ENCODE measurements around the gene PLA2G15. TPM values are rescaled to one million over a fixed set of nuclear protein-coding genes. Genes with fewer than 3 reads are reported as not detected.
A peak's percentile ranks its signal among the peaks of the same experiment; 100 is the strongest.

PLA2G15 gene
- polyA plus RNA-seq, 2 of the 4 experiments (the other 2 are of a cell fraction) = 4.8 to 8.7 TPM

- TF ChIP-seq, protein P1, sequence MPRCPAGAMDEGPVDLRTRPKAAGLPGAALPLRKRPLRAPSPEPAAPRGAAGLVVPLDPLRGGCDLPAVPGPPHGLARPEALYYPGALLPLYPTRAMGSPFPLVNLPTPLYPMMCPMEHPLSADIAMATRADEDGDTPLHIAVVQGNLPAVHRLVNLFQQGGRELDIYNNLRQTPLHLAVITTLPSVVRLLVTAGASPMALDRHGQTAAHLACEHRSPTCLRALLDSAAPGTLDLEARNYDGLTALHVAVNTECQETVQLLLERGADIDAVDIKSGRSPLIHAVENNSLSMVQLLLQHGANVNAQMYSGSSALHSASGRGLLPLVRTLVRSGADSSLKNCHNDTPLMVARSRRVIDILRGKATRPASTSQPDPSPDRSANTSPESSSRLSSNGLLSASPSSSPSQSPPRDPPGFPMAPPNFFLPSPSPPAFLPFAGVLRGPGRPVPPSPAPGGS (IDR thresholded peaks at IDR 0.05) = 0 out of 3 replicates have a peak, but pooled peaks have one; percentile 25
- TF ChIP-seq GATA3 (IDR thresholded peaks at IDR 0.05; ENCODE audit: borderline replicate concordance) (peak; percentile 50; the same call in 1 of the 2 replicates), JUN (IDR thresholded peaks at IDR 0.05) (peak in 1 of 2 experiments; percentile 29; a peak in 1 of 5 replicates), RARB (CRISPR knock-in tag; IDR thresholded peaks at IDR 0.05) (no peak), CHD2 (IDR thresholded peaks at IDR 0.05; ENCODE audit: low read length, partially characterized antibody) (no peak), EHMT2 (IDR thresholded peaks at IDR 0.05; ENCODE audit: low read depth) (no peak), NFE2L2 (conservative IDR thresholded peaks at IDR 0.05; ENCODE audit: low read length) (no peak), RCOR1 (IDR thresholded peaks at IDR 0.05; ENCODE audit: low read depth, low read length) (no peak), EHF (CRISPR knock-in tag; IDR thresholded peaks at IDR 0.05) (no peak)
- TF ChIP-seq, protein P2, sequence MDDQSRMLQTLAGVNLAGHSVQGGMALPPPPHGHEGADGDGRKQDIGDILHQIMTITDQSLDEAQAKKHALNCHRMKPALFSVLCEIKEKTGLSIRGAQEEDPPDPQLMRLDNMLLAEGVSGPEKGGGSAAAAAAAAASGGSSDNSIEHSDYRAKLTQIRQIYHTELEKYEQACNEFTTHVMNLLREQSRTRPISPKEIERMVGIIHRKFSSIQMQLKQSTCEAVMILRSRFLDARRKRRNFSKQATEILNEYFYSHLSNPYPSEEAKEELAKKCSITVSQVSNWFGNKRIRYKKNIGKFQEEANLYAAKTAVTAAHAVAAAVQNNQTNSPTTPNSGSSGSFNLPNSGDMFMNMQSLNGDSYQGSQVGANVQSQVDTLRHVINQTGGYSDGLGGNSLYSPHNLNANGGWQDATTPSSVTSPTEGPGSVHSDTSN (IDR thresholded peaks at IDR 0.05) = no peak
Measured at GRCh38 chr16:68265078-68265920, 20.1 kb downstream of the PLA2G15 start (continued).

DNA sequence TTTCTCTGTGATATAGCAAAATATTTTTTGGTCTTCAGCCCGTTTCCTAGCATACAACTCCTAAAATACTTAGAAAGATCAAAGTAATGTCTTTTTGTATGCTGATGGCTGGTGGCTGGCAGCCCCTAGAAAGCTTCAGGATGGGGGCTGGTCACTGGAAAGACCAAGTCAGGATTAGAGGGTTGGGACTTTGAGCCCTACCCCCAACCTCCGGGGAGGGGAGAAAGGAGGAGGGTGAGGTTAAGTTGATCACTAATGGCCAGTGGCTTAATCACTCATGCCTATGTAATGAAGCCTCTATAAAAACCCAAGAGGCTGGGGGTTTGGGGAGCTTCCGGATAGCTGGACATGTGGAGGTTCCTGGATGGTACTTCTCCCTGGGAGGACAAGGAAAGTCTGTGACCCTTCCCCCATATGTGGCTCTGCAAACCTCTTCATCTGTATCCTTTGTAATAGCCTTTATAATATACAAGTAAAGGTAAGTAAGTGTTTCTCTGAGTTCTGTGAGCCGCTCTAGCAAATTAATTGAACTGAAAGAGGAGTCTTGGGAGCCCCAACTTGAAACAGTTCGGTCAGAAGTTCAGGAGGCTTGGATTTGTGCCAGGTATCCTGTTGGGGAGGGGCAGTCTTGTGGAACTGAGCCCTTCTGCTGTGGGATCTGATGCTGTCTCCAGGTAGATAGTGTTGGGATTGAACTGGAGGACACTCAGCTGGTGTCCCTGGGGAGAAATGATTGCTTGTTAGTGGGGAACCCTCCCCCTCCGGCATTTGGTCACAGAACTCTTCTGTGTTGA lies 22.6 kb downstream of the PLA2G15 start:
- H3K4me3 ChIP-seq = no peak overlapping the region
- H3K4me2 ChIP-seq = peak overlapping the region; percentile 45
- H3K9me3 ChIP-seq = no peaks in the 10 kb centered on the region
- no peak for FAIRE-seq
- TF ChIP-seq HDAC2 (IDR thresholded peaks at IDR 0.05) (no peak), CHD4 (IDR thresholded peaks at IDR 0.05; ENCODE audit: borderline replicate concordance) (no peak), RNF2 (IDR thresholded peaks at IDR 0.05; ENCODE audit: borderline replicate concordance, low read depth) (no peak), TFCP2L1 (CRISPR knock-in tag; IDR thresholded peaks at IDR 0.05) (no peak), ZNF302 (CRISPR knock-in tag; IDR thresholded peaks at IDR 0.05) (no peak), ZSCAN20 (CRISPR knock-in tag; IDR thresholded peaks at IDR 0.05) (no peak), EP300 (IDR thresholded peaks at IDR 0.05) (no peak), SMC3 (IDR thresholded peaks at IDR 0.05) (no peak), ZFP36 (IDR thresholded peaks at IDR 0.05; ENCODE audit: borderline replicate concordance, partially characterized antibody) (no peak), MAFK (IDR thresholded peaks at IDR 0.05; ENCODE audit: partially characterized antibody) (no peak)
- ATAC-seq = no peak
- DNase-seq (ENCODE audit: low read depth in 1 of 2, low spot score in 1 of 2) = no peak
- CTCF ChIA-PET = interaction anchor here (0.8 to 1.7 kb wide), 5 partner anchors 12 to 253 kb away, joined by 3 to 4 read pairs (median 3); no protein-coding TSS in a partner anchor
- peaks cover 50% of the 10 kb centered on the region for H3K4me1 ChIP-seq
- WGBS (ENCODE audit: missing lambda C conversion rate) = 82% methylated on average over 6 of the region's 6 CpGs
- H3K27ac ChIP-seq = peak overlapping the region in 1 of 2 experiments; percentile 54; a peak in 3 of 6 replicates
- POLR2A ChIA-PET = no interaction called here

DNA sequence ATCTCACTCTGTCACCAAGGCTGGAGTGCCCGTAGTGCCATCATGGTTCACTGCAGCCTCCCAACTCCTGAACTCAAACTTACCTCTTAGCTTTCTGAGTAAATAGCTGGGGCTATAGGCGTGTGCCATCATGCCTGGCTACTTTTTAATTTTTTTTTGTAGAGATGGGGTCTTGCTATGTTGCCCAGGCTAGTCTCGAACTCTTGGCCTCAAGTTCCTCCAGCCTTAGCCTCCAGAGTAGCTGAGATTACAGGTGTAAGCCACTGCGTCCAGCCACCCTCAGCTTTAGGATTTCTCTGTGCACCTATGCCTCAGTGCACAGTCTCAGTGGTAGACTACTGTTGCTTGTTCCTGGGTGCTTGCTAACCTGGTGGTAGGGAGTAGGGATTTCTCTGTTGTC lies 24.6 kb downstream of the PLA2G15 start:
- CTCF ChIA-PET = interaction anchor here (1.0 to 2.0 kb wide), 5 partner anchors 8 to 41 kb away, joined by 3 to 6 read pairs (median 4); partner anchors contain the start of genes PRMT7 and SLC7A6OS
- no peak for TF ChIP-seq EHMT2 (IDR thresholded peaks at IDR 0.05; ENCODE audit: low read depth)
- TF ChIP-seq NR3C1 (IDR thresholded peaks at IDR 0.05) = no peak
- TF ChIP-seq JUNB (IDR thresholded peaks at IDR 0.05) = no peak
- TF ChIP-seq SMC3 (IDR thresholded peaks at IDR 0.05) = no peak
- no peak for TF ChIP-seq MYC (IDR thresholded peaks at IDR 0.05; ENCODE audit: borderline replicate concordance, low read length)
- no peak for TF ChIP-seq CBX2 (IDR thresholded peaks at IDR 0.05; ENCODE audit: borderline replicate concordance, low read depth)
- no peak for TF ChIP-seq HMGXB4 (CRISPR knock-in tag; IDR thresholded peaks at IDR 0.05; ENCODE audit: borderline replicate concordance)
- no peak for TF ChIP-seq RCOR1 (IDR thresholded peaks at IDR 0.05; ENCODE audit: low read depth, low read length)
- TF ChIP-seq NFE2L2 (conservative IDR thresholded peaks at IDR 0.05; ENCODE audit: low read length) = no peak
- no peak for TF ChIP-seq CBX8 (IDR thresholded peaks at IDR 0.05)
- TF ChIP-seq FOXS1 (CRISPR knock-in tag; IDR thresholded peaks at IDR 0.05) = no peak
- no peak for TF ChIP-seq NPAS2 (CRISPR knock-in tag; IDR thresholded peaks at IDR 0.05; ENCODE audit: borderline replicate concordance)
- TF ChIP-seq HOXB13 (CRISPR knock-in tag; IDR thresholded peaks at IDR 0.05; ENCODE audit: low read depth) = no peak
- TF ChIP-seq TP53 (CRISPR knock-in tag; IDR thresholded peaks at IDR 0.05) = no peak
- no peak for TF ChIP-seq ZFP36 (IDR thresholded peaks at IDR 0.05; ENCODE audit: borderline replicate concordance, partially characterized antibody)
- no peak for TF ChIP-seq RAD21 (conservative IDR thresholded peaks at IDR 0.05 in 1 of 2, IDR thresholded peaks at IDR 0.05 in 1 of 2)
- no peak for TF ChIP-seq CHD4 (IDR thresholded peaks at IDR 0.05; ENCODE audit: borderline replicate concordance)

More for the DNA sequence above, 24.6 kb downstream of the PLA2G15 start:
- Histone ChIP-seq H3K4me1 (peaks cover 43% of the 10 kb centered on the region), H3K9me3 (no peaks in the 10 kb centered on the region), H3K4me2 (no peak overlapping the region), H3K27ac (no peak overlapping the region), H3K4me3 (no peak overlapping the region)
- FAIRE-seq (no peak), ATAC-seq (no peak), DNase-seq (ENCODE audit: low read depth in 1 of 2, low spot score in 1 of 2) (no peak)
- POLR2A ChIA-PET = no interaction called here
- 94% methylated on average over 4 of the region's 4 CpGs for WGBS (ENCODE audit: missing lambda C conversion rate)
